Measurements from ENCODE around the gene SULT1C4.

SULT1C4 gene

DNA sequence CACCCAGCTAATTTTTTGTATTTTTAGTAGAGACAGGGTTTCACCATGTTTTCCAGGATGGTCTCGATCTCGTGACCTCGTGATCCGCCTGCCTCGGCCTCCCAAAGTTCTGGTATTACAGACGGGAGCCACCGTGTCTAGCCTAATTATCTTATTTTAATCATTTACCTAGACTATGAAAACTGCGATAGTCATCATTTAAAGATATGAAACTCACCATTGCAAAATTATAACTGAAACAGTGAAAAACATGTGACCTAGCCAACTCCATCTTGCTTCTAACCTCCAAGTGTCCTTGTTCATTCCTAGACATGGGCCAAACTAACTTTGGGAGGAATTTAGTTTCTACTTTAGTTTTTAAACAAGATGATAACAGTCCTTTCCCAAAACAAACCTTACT is 17.4 kb downstream of the SULT1C4 start:
- H3K4me3 ChIP-seq (replicated peaks; ENCODE audit: low read depth, low read length), result no peak overlapping the region
- DNase-seq (ENCODE audit: extremely low read depth, low read depth), result no peak
- TF ChIP-seq CTCF (IDR thresholded peaks at IDR 0.05; ENCODE audit: low read depth, low read length, missing control alignments), result no peak

DNA sequence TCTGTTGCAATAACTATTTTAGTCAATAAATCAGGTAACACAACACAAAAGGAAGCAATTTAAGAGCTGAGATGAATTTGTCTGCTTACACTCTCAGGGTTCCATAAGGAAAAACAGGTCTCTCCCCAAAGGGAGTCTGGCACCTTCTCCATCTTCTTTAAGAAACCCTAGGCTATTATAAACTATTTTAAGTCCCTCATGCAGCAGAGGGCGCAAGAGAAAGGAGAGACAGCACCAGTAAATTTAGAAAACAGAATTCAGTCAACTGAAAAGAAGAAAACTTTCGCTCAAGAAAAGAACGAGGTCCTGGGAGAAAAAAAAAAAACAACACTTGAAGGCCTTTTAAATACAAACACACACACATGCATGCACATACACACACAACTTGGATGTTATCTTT is 19.1 kb downstream of the SULT1C4 start:
- no peak for DNase-seq (ENCODE audit: extremely low read depth, low read depth)
- no peak overlapping the region for H3K4me3 ChIP-seq (replicated peaks; ENCODE audit: low read depth, low read length)
- TF ChIP-seq CTCF (IDR thresholded peaks at IDR 0.05; ENCODE audit: low read depth, low read length, missing control alignments), result peak; percentile 34

DNA sequence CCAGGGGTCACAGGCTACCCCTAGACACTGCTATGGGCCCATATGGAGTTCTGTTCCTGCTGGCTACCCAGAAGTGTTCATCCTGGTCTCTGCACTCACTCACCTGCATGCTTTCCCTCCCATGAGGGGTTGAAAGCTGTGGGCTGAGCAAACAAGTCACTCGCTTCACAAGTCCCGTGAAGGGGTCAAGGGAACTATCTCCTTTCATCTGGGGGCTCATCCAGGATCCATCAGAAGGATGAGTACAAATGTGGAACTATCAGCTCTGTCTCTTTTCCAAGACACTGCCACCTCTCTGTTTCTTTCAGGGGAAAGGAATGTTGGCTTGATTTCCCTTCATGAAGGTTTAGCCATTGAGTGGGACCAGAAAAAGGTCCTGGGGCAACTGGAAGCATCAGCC is 21.7 kb downstream of the SULT1C4 start:
- TF ChIP-seq CTCF (IDR thresholded peaks at IDR 0.05; ENCODE audit: low read depth, low read length, missing control alignments), result no peak
- no peak overlapping the region for H3K4me3 ChIP-seq (replicated peaks; ENCODE audit: low read depth, low read length)
- no peak for DNase-seq (ENCODE audit: extremely low read depth, low read depth)

GRCh38 chr2:108401800-108402199 is 24.0 kb downstream of the SULT1C4 start:
- DNase-seq (ENCODE audit: extremely low read depth, low read depth), result no peak
- no peak overlapping the region for H3K4me3 ChIP-seq (replicated peaks; ENCODE audit: low read depth, low read length)
- TF ChIP-seq CTCF (IDR thresholded peaks at IDR 0.05; ENCODE audit: low read depth, low read length, missing control alignments), result no peak

DNA sequence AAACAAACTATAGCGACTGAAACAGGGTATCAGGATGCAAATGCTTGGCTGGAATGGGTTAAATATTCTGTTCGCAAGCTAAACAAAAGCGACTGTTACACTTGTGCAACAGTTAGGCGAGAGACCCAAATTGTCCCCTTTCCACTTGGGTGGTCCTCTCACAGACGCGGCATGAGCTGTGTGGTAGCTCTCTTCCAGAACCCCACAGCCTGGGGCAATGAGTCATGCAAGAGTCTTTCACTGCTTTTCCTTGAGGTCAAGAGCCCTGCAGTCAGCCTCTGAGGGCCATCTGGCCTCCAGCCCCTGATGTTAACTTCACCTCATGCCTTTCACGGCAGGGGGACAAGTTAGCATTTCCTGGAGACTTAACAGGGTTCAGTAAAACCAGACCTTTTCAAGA is 25.7 kb downstream of the SULT1C4 start:
- H3K4me3 ChIP-seq (replicated peaks; ENCODE audit: low read depth, low read length), result no peak overlapping the region
- no peak for TF ChIP-seq CTCF (IDR thresholded peaks at IDR 0.05; ENCODE audit: low read depth, low read length, missing control alignments)
- peak; percentile 50 for DNase-seq (ENCODE audit: extremely low read depth, low read depth)

GRCh38 chr2:108404784-108405397 is 27.1 kb downstream of the SULT1C4 start:
- H3K4me3 ChIP-seq (replicated peaks; ENCODE audit: low read depth, low read length), result no peak overlapping the region
- no peak for DNase-seq (ENCODE audit: extremely low read depth, low read depth)
- TF ChIP-seq CTCF (IDR thresholded peaks at IDR 0.05; ENCODE audit: low read depth, low read length, missing control alignments), result no peak
